Hindlimb muscle (tissue), 1 donor: ENCODE data around the gene PLEKHG4B. TPM values are rescaled to one million over a fixed set of nuclear protein-coding genes. Genes with fewer than 3 reads are reported as not detected.
"Not testable (repeated sequence)": the region's sequence is repeated elsewhere in the genome, so short reads cannot be mapped to it uniquely, and the experiment has no call there.

Source experiments
- DNase-seq: peaks from one replicate; pipeline ENCODE4 v3.0.0-alpha.2; 2013
- polyA plus RNA-seq: library from polyadenylated mRNA; unstranded; fragments of 120-200 nt; gene quantifications from one replicate; pipeline ENCODE4 v1.2.1, GENCODE V29; 2013; ENCODE audit not compliant: insufficient read length

PLEKHG4B gene
- polyA plus RNA-seq, 1 donor: 0.39 TPM

GRCh38 chr5:200985-201384 is 109.0 kb downstream of the PLEKHG4B start:
- DNase-seq: no peak

- DNase-seq: no peak
These were observed 109.7 kb downstream of the PLEKHG4B start for GRCh38 chr5:201672-202071.

- no peak for DNase-seq
These were observed 111.4 kb downstream of the PLEKHG4B start for GRCh38 chr5:203246-203930.

DNA sequence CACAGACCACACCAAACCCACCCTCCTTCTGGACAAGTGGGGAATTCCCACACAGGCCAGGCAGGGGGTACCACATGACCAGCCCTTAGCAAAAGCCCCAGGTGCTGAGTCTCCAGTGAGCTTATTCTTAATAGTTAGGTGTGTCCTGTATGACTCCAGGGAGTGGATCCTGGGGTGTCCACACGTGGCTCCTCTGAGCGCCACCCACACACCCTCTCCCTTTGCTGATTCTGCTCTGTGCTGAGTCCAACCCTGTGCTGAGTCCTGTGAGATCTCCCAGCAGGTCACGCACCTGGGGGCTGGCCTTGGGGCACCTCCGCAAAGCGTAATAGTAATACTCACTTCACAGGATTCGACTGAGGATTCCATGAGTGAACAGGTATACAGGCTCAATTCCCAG is 112.0 kb downstream of the PLEKHG4B start:
- no peak for DNase-seq

DNA sequence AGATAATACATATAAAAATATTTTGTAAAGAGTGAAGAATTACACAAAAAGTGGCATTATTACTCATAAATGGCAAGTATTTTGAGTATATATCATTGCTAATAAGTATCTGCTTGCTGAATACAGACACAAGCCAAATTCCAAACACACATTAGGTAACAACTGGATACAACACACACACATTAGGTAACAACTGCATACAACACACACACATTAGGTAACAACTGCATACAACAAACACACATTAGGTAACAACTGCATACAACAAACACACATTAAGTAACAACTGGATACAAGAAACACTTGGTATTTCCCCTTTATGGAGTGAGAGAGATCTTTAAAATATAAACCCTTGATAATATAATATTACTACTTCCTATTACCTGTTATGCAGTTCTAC is 112.5 kb downstream of the PLEKHG4B start:
- DNase-seq: no peak

- DNase-seq: no peak
These were observed 113.2 kb downstream of the PLEKHG4B start for GRCh38 chr5:204966-205670.

DNA sequence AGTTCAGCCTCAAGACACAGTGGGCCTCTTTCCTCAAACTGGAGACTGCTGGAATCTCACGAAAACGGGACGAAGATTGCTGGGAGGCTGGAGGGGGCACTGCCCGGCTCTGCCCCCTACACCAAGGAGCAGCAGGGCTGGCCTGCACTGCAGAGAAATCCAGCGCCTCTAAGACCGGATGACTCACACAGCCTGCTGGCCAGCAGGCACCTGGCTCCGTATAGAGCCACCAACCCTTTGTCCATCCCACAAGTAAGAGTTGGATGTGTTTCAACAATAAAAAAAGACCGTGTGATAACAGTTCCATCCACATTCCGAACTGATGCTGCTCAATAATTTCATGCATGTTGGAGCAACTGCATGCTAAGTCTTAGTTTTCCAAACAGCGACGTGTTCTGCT is 114.4 kb downstream of the PLEKHG4B start:
- no peak for DNase-seq

DNA sequence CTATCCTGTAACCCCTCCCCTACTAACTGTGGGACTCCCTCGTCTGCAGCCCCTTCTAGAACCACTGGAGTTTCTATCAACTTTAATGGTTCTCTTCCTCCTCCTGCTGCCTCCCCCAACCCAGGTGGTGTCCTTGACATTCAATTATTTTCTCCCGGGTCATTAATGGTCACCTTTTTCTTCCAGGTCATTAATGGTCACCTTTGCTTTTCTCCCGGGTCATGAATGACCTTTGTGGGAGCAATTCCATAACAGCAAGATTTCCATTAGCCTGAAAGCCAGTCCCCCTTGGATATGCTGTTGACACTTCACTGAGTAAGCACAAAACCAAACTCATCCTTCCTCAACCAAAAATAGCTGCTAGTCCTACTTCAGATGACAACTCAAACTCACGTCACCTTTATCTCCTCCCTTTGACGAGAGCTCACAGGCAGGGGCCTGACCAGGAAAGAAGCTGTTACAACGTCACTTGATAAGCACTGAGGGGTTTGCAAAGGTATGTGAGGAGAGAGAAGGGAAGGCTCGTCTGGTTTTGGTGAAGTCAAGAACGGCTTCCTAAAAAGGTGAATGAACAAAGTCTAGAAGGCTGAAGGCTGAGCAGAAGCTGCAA is 115.1 kb downstream of the PLEKHG4B start:
- no peak for DNase-seq

GRCh38 chr5:207599-207998 is 115.6 kb downstream of the PLEKHG4B start:
- DNase-seq: no peak

DNA sequence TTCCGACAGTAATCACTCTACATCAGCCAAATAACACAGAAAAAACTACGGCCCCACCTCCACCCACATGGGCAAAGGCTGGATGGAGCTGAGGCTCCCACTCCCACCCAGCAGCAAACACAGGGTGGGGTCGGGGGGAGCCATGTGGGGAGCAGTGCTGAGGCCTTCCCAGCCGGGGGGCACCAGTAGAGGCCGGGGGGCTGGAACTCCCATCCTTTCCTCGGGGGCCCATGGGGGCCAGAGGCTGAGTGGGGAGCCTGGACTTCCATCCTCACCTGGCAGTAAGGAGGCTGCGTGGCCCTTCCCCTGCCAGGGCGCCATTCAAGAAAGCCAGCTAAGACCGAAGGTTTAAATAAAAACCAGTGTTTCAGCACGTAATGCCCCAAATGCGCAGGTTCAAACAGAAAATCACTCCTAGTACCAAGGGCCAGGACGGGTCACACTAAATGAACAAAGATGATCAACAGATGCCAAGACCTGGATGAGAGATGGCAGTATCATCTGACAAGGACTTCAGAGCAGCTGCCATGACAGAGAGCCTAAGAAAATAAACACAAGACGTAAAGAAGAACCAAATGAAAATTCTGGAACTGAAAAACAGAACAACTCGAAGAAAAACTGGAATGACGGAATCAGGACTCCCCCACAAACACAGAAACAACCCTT is 116.6 kb downstream of the PLEKHG4B start:
- DNase-seq: no peak

DNA sequence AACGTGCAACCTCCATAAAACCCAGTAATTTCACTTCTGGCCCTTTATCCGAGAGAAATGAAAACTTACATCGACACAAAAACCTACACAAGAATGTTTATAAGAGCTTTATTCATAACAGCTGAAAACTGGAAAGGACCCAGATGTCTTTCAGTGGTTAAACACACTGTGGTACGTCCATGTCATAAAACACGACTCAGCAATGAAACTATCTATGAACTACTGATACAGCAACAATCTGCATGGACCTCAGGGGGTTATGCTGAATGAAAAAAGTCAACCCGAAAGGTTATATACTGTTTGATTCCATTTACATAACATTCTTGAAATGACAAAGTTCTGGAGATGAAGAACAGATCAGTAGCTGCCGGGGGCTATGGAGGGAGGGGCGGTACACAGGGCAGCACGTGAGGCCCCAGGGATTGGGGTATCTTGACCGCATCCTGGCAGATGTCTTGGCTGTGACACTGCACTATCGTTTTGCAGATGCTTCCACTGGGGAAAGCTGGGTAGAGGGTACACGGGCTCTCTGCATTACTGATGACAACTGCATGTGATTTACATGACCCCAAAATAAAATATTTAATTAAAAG is 121.9 kb downstream of the PLEKHG4B start:
- DNase-seq: no peak

DNA sequence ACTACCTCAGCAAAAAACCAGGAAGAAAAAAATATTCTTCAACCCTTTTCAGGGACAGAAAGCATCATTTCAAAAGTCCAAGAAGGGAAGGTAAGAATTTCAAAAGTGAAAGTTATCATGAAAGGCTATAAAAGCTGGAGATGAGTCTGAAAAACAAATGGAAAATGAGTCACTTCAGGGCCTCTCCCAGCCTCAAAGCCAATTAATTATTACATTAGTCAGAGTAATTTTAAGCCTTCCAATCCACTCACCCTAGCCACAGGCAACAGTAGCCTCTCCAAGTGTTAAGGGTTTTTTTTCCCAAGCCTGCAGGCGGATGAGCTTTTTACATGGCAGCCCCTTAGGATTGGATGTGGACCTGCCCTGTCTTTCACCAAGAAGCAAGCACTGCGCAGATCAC is 123.3 kb downstream of the PLEKHG4B start:
- DNase-seq: not testable (repeated sequence)

DNA sequence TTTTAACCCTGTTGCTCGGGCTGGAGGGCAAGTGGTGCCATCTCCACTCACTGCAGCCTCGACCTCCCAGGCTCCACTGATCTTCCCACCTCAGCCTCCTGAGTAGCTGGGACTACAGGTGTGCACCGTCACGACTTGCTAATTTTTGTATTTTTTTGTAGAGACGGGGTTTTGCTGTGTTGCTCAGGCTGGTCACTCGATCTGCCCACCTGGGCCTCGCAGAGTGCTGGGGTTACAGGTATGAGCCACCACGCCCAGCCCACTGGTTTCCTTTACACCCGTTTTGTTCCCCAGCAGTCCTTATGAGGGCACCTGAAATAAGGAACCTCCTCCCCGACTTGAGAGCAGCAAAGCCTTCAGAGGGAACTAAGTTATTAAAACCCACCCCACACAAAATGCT is 124.1 kb downstream of the PLEKHG4B start:
- DNase-seq: not testable (repeated sequence)

GRCh38 chr5:217494-218456 is 125.8 kb downstream of the PLEKHG4B start, which contains the start of the genes CCDC127 and SDHA:
Gene CCDC127, minus strand, starts transcription at chr5:218153. Its CDS starts 1,304 bp downstream, at chr5:216849.
Gene SDHA, plus strand, starts transcription at chr5:218320. Its CDS starts 36 bp downstream, at chr5:218356.
- DNase-seq: peak; percentile 99

DNA sequence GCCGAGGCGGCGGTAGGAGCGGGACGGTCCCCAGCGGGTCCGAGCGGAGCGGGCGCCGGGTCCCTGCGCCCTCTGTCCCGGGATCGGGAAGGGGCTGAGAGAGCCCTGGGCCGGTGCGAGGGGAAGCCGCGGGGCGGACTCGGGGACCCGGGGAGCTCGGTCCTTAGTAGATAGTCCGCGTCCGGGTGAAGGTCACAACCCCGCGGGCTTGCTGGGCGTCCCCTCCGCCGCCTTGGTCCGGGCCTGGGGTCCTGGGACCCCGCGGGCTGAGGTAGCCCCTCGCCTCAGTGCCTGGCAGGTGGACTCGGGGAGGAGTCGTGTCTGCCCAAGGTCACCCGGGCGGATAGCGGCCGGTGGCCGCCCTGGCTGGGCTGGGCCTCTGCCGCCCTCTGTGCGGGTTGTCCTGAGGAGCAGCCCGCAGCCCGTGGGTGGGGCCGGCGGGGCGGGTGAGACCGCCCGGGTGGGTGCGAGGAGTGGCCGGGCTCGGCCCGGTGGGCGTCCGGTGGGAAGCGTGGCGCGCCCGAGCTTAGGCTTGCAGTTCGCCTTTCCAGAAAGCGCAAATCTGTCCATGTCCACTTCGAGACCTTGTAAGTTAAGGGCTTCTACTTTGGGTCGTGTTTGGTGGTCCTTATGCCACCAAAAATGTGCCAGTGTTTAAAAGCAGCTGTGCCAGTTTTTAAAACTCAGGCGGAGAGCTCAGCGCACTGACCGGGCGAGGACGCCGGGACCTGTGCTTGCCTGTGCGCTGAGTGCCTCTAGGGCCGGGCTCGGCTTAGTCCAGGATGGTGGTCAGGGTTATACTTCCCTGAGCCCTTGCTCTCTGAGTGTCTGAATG is 126.7 kb downstream of the PLEKHG4B start:
- DNase-seq: peak; percentile 29

- DNase-seq: no peak
These were observed 127.5 kb downstream of the PLEKHG4B start for GRCh38 chr5:219460-219863.

GRCh38 chr5:219991-220390 is 128.0 kb downstream of the PLEKHG4B start:
- no peak for DNase-seq

DNA sequence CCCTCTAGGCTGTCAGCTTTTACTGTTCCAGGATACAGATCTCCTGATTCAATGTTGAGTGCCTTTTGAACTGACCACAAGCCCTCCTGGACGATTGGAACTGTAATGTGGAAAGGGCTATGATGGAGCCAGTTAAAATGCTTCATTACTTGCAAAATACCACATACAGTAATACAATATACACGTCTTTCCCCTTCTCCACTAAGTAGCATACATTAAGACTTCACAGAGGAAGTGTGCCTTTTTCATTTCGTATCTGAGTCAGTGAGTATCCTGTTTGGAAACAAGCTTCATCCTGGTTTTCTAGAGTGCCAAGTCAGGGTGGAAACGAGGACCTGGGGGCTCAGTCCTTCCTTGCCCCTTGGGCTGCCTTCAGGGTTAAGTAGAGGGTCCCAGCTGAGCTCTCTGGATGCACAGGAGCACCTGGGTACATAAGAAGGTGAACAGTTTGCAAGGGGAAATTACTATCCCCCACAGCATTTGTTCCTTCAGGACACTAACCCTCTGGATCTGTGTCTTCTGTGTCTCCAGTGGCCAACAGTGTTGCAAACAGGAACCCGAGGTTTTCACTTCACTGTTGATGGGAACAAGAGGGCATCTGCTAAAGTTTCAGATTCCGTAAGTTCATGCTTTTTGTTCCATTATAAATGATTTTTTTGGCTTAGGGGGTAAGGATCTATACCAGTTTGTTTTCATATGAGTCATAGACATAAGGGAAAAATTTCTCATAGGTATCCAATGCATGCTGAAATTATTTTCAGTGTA is 131.2 kb downstream of the PLEKHG4B start:
- not testable (repeated sequence) for DNase-seq

- no peak for DNase-seq
These were observed 131.8 kb downstream of the PLEKHG4B start for GRCh38 chr5:223791-224190.

GRCh38 chr5:225334-225733 is 133.4 kb downstream of the PLEKHG4B start:
- DNase-seq: no peak
